PC-3 (cell line): Measurements from ENCODE around the gene JAM2.

Experiments
- CTCF ChIP-seq: fragments of 300-600 bp; sonication (generic); conservative IDR thresholded peaks from 2 replicates; pipeline ENCODE4 v1.5.1; 2017; ENCODE audit warnings: antibody characterized with exemption, low read depth, mild to moderate bottlenecking, low read length
- EZH2 ChIP-seq: fragments of 300-600 bp; sonication (generic); IDR thresholded peaks from one replicate; pipeline ENCODE4 v1.6.1; 2017; ENCODE audit warnings: antibody characterized with exemption, mild to moderate bottlenecking, low read length; ENCODE audit not compliant: unreplicated experiment
- EZH2phosphoT487 ChIP-seq: fragments of 300-600 bp; sonication (generic); IDR thresholded peaks from 2 replicates; pipeline ENCODE4 v1.6.1; 2018; ENCODE audit warnings: mild to moderate bottlenecking, antibody characterized with exemption, low read length, borderline replicate concordance

DNA sequence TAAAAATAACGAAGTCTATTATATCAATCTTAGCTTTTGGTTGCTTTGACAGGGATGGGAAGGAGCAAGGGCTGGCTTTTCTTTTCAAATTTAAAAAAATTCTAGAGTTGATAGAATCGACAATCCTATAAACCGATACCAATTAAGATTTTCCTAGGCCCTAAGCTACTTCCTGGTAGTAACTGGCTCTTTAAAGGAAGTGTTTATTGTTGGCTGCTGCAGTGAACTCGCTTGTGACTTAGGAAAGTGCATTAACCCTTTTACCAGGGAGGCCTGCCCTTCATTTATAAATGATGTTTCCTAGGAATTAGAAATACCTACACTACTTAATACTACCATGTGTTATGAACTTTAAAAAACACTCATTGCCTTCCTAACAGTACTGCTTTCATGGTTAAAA lies 62.5 kb downstream of the JAM2 start:
- TF ChIP-seq CTCF: no peak
- no peak for TF ChIP-seq EZH2
- TF ChIP-seq EZH2phosphoT487: no peak
